OCI-LY1 (cell line): ENCODE results near the gene LSM14A.

Experiments
- H2AFZ ChIP-seq: fragments of 200-600 bp; sonication (generic), shearing (Covaris generic); 2 replicates; pipeline ENCODE4 v1.6.0; 2014; ENCODE audit warnings: antibody characterized with exemption, mild to moderate bottlenecking, low read length
- H3F3A ChIP-seq: fragments of 200-600 bp; sonication (generic), shearing (Covaris generic); 2 replicates; pipeline ENCODE4 v1.6.0; 2014; ENCODE audit warnings: mild to moderate bottlenecking, antibody characterized with exemption, low read length, moderate library complexity; ENCODE audit not compliant: insufficient read depth
- H3K27ac ChIP-seq: fragments of 200-600 bp; sonication (generic); 2 replicates; pipeline ENCODE4 v1.5.1; 2014; ENCODE audit warnings: low read length, mixed run types, mild to moderate bottlenecking, low read depth; ENCODE audit not compliant: poor library complexity, severe bottlenecking
- H3K27me3 ChIP-seq: fragments of 200-600 bp; sonication (generic); 2 replicates; pipeline ENCODE4 v1.6.0; 2014; ENCODE audit warnings: antibody characterized with exemption, mild to moderate bottlenecking, low read length, moderate library complexity; ENCODE audit not compliant: insufficient read depth
- H3K36me3 ChIP-seq: fragments of 200-600 bp; sonication (generic); 2 replicates; pipeline ENCODE4 v1.6.1; 2014; ENCODE audit warnings: mild to moderate bottlenecking, antibody characterized with exemption, low read length, moderate library complexity, mixed read lengths; ENCODE audit not compliant: insufficient read depth
- H3K4me1 ChIP-seq: fragments of 200-600 bp; sonication (generic); 2 replicates; pipeline ENCODE4 v1.5.1; 2014; ENCODE audit warnings: mild to moderate bottlenecking, low read length, moderate library complexity; ENCODE audit not compliant: insufficient read depth, severe bottlenecking
- H3K4me2 ChIP-seq: fragments of 200-600 bp; sonication (generic), shearing (Covaris generic); 2 replicates; pipeline ENCODE4 v1.6.1; 2014; ENCODE audit warnings: low read length
- H3K4me3 ChIP-seq: fragments of 200-600 bp; sonication (generic); 2 replicates; pipeline ENCODE4 v1.5.1; 2014; ENCODE audit warnings: low read length, low read depth, mild to moderate bottlenecking, mixed read lengths; ENCODE audit not compliant: poor library complexity, severe bottlenecking
- H3K79me2 ChIP-seq: fragments of 200-600 bp; shearing (Covaris generic); 2 replicates; pipeline ENCODE4 v1.6.1; 2016; ENCODE audit warnings: mixed run types, low read length, mixed read lengths; ENCODE audit not compliant: insufficient read depth
- H3K9ac ChIP-seq: fragments of 200-600 bp; sonication (generic), shearing (Covaris generic); 2 replicates; pipeline ENCODE4 v1.6.1; 2014; ENCODE audit warnings: mild to moderate bottlenecking, low read length, mixed read lengths
- H3K9me2 ChIP-seq: fragments of 200-600 bp; sonication (generic), shearing (Covaris generic); 2 replicates; pipeline ENCODE4 v1.6.1; 2014; ENCODE audit warnings: low read depth, mild to moderate bottlenecking, low read length, mixed read lengths
- H3K9me3 ChIP-seq: fragments of 200-600 bp; shearing (Covaris generic); 2 replicates; pipeline ENCODE4 v1.6.1; 2014; ENCODE audit warnings: low read length, mixed read lengths
- H4K20me1 ChIP-seq: fragments of 200-600 bp; sonication (generic), shearing (Covaris generic); 2 replicates; pipeline ENCODE4 v1.6.0; 2016; ENCODE audit warnings: mild to moderate bottlenecking, low read length; ENCODE audit not compliant: insufficient read depth
- CTCF ChIP-seq: fragments of 200-600 bp; sonication (generic), shearing (Covaris generic); IDR thresholded peaks from 2 replicates; pipeline ENCODE4 v1.5.1; 2017; ENCODE audit warnings: mild to moderate bottlenecking, antibody characterized with exemption, low read length, moderate library complexity, mixed read lengths
- EZH2 ChIP-seq: fragments of 200-600 bp; sonication (generic), shearing (Covaris generic); IDR thresholded peaks from 2 replicates; pipeline ENCODE4 v1.8.0; 2017; ENCODE audit warnings: borderline replicate concordance, mixed run types, mild to moderate bottlenecking, antibody characterized with exemption, low read length, moderate library complexity, mixed read lengths

Gene LSM14A

GRCh38 chr19:34171877-34172660 lies at the start of gene LSM14A:
Gene LSM14A, plus strand, starts transcription at chr19:34172504. Its CDS starts 139 bp downstream, at chr19:34172643.
- peak within 1 kb of the TSS; percentile 97 for H3K9ac ChIP-seq
- H3K9me3 ChIP-seq = no peaks in the 10 kb centered on the region
- peaks cover 41% of the 10 kb centered on the region for H3K79me2 ChIP-seq
- H3K4me3 ChIP-seq = peak within 1 kb of the TSS; percentile 78
- peaks cover 15% of the 10 kb centered on the region; the same call in 1 of the 2 replicates for H3K36me3 ChIP-seq
- H3F3A ChIP-seq = 0 out of 2 replicates have a peak, but pooled peaks cover under 1% of the 10 kb centered on the region
- no peak within 1 kb of the TSS for H2AFZ ChIP-seq
- H3K9me2 ChIP-seq = no peaks in the 10 kb centered on the region
- H3K27me3 ChIP-seq = no peaks in the 10 kb centered on the region
- H3K4me1 ChIP-seq = peaks cover 46% of the 10 kb centered on the region
- H3K27ac ChIP-seq = peak within 1 kb of the TSS; percentile 86
- peak within 1 kb of the TSS; percentile 82 for H3K4me2 ChIP-seq
- H4K20me1 ChIP-seq = no peaks in the 10 kb centered on the region
- TF ChIP-seq EZH2 = no peak
- no peak for TF ChIP-seq CTCF

GRCh38 chr19:34124828-34125227 lies 47.5 kb upstream of the LSM14A start:
- Histone ChIP-seq H3K4me3 (no peak overlapping the region), H3K9me2 (no peaks in the 10 kb centered on the region), H3K79me2 (no peaks in the 10 kb centered on the region), H3K4me1 (no peaks in the 10 kb centered on the region), H3K27ac (no peak overlapping the region), H4K20me1 (no peaks in the 10 kb centered on the region), H3K9me3 (no peaks in the 10 kb centered on the region), H3K36me3 (no peaks in the 10 kb centered on the region), H3K4me2 (no peak overlapping the region), H2AFZ (no peak overlapping the region), H3K27me3 (no peaks in the 10 kb centered on the region), H3F3A (no peaks in the 10 kb centered on the region), H3K9ac (no peak overlapping the region)
- no peak for TF ChIP-seq CTCF
- no peak for TF ChIP-seq EZH2

DNA sequence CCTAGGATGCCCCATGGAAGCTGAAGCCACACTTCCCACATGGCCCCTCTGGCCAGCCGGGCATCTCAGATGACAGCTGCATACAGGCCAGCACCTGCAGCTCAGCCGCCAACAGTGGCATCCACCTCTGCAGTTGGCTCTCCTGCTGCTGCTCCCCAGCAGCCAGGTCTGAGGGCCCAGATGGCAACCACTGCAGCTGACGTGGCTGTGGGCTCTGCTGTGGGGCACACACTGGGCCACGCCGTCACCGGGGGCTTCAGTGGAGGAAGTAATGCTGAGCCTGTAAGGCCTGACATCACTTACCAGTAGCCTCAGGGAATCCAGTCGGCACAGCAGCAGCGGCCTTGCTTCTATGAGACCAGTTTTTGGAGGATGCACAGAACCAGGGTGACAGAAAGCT lies 45.3 kb upstream of the LSM14A start:
- Histone ChIP-seq H3K4me2 (no peak overlapping the region), H3K4me3 (no peak overlapping the region), H4K20me1 (no peaks in the 10 kb centered on the region), H3K4me1 (no peaks in the 10 kb centered on the region), H3K27me3 (no peaks in the 10 kb centered on the region), H3K9me2 (no peaks in the 10 kb centered on the region), H3K79me2 (no peaks in the 10 kb centered on the region), H3K9ac (no peak overlapping the region), H3F3A (no peaks in the 10 kb centered on the region), H3K9me3 (no peaks in the 10 kb centered on the region), H2AFZ (no peak overlapping the region), H3K36me3 (no peaks in the 10 kb centered on the region), H3K27ac (no peak overlapping the region)
- TF ChIP-seq CTCF = no peak
- TF ChIP-seq EZH2 = no peak
